Rectal smooth muscle tissue (tissue), 1 donor: Measurements from ENCODE around the gene PIGBOS1.
"Not testable (repeated sequence)": the region's sequence is repeated elsewhere in the genome, so short reads cannot be mapped to it uniquely, and the experiment has no call there.

Experiments used
- H3K27ac ChIP-seq: one replicate; pipeline ENCODE4 v1.7.0; 2013; ENCODE audit warnings: low read depth, low read length, inconsistent platforms
- H3K27me3 ChIP-seq: one replicate; pipeline ENCODE4 v1.7.0; 2013; ENCODE audit warnings: low read length; ENCODE audit not compliant: control insufficient read depth, insufficient read depth
- H3K36me3 ChIP-seq: one replicate; pipeline ENCODE4 v1.7.0; 2013; ENCODE audit warnings: low read length; ENCODE audit not compliant: control insufficient read depth, insufficient read depth
- H3K4me1 ChIP-seq: one replicate; pipeline ENCODE4 v1.7.0; 2013; ENCODE audit warnings: low read length; ENCODE audit not compliant: control insufficient read depth, insufficient read depth
- H3K4me3 ChIP-seq: one replicate; pipeline ENCODE4 v1.7.0; 2013; ENCODE audit warnings: low read length
- H3K9ac ChIP-seq: one replicate; pipeline ENCODE4 v1.7.0; 2013; ENCODE audit warnings: low read length

The PIGBOS1 gene

GRCh38 chr15:55289746-55290527, 29.0 kb downstream of the PIGBOS1 start, which contains the start of gene RAB27A:
Gene RAB27A (minus strand): TSS chr15:55289813. CDS start chr15:55234934, 54,879 bp downstream.
- Histone ChIP-seq H3K9ac (peak within 1 kb of the TSS; percentile 80), H3K4me1 (peaks cover 3% of the 10 kb centered on the region), H3K27me3 (no peaks in the 10 kb centered on the region), H3K36me3 (no peaks in the 10 kb centered on the region), H3K4me3 (peak within 1 kb of the TSS; percentile 86), H3K27ac (peak within 1 kb of the TSS; percentile 76)

DNA sequence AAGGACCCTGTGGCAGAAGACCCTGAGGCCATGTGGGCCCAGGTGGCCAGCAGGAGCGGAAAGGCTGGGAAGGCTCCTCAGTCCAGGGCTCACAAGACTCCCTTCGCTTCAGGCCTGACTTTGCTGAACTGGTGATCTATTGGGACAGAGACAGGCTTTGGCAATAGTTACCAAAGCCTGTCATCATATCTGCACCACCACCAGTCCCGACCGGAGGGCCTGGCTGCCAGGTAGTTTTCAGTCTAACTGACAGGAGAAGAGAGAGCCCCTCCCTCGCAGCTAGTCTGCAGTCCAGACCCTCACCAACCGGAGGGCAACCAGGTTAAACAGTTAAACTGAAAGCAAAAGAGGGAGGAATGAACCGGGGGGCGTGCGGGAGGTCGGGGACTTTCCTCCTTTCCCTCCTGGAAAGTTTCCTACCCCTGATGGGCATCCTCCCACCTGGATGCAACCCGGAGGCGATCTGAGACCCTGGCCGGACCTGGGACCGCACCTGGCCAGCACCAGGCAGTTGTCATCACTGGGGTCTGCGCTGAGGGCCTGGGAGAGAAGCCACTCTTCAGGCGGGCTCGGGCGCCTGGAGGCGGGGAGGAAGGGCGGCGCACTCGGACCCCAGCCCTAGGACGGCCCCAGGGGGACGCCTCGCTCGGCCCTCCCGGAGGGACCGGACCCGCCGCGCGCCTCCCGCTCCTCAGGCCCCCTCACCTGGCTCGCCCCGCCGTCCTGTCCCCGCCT, 29.7 kb downstream of the PIGBOS1 start:
- H3K36me3 ChIP-seq = no peaks in the 10 kb centered on the region
- peaks cover 3% of the 10 kb centered on the region for H3K4me1 ChIP-seq

GRCh38 chr15:55288006-55288717, 30.8 kb downstream of the PIGBOS1 start:
- no peak overlapping the region for H3K4me3 ChIP-seq
- H3K9ac ChIP-seq = no peak overlapping the region
- no peak overlapping the region for H3K27ac ChIP-seq
- H3K36me3 ChIP-seq = no peaks in the 10 kb centered on the region
- peaks cover 3% of the 10 kb centered on the region for H3K4me1 ChIP-seq
- no peaks in the 10 kb centered on the region for H3K27me3 ChIP-seq

More for the DNA sequence above, 29.7 kb downstream of the PIGBOS1 start:
- Histone ChIP-seq H3K27me3 (no peaks in the 10 kb centered on the region), H3K4me3 (peak overlapping the region; percentile 86), H3K9ac (peak overlapping the region; percentile 80), H3K27ac (peak overlapping the region; percentile 76)

DNA sequence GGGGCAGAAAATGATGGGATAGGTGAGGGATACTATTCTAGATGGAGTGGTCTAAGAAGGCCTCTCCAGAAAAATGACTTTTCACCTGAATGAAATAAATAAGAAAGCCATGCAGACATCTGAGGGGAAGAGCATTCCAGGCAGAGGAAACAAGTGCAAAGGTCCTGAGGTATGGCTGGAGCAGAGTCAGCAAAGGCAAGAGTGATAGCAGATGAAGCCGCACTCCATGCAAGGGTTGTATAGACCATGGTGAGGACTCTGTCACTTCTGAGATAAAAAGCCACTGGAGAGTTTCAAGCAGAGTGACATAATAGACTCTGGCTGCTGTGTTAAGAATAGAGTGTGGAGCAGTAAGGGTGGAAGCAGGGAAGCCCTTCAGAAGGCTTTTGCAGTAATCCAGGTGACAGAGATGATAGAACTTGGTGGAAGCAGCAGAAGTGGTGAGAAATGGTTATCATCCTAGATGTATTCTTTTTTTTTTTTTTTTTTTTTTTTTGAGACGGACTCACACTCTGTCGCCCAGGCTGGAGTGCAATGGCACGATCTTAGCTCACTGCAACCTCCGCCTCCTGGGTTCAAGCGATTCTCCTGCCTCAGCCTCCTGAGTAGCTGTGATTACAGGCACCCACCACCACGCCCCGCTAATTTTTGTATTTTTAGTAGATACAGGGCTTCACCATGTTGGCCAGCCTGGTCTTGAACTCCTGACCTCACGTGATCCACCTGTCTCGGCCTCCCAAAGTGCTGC, 32.3 kb downstream of the PIGBOS1 start:
- not testable (repeated sequence) for H3K9ac ChIP-seq, H3K27me3 ChIP-seq, H3K36me3 ChIP-seq, H3K27ac ChIP-seq, H3K4me1 ChIP-seq, H3K4me3 ChIP-seq

DNA sequence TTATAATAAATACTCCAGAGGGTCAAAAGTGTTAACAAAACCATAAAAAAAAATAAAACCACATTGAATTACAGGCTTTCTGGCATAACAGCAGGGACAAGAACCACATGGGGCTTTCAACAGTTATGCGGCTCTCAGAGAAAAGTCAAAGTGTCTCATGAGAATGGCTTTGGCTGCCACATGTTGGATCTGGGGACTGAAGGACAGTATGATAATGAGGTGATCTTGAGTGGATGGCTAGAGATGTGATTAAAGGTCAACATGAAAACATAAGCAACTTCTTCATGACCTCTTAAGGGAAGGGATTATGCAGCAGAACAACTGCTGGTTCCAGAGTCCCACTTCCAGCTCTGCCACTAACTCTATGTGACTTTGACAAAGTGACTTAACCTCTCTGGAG, 34.5 kb downstream of the PIGBOS1 start:
- Histone ChIP-seq H3K4me1 (no peaks in the 10 kb centered on the region), H3K27me3 (no peaks in the 10 kb centered on the region), H3K9ac (no peak overlapping the region), H3K36me3 (no peaks in the 10 kb centered on the region), H3K27ac (no peak overlapping the region), H3K4me3 (no peak overlapping the region)

GRCh38 chr15:55283379-55284147, 35.4 kb downstream of the PIGBOS1 start:
- H3K27me3 ChIP-seq = no peaks in the 10 kb centered on the region
- H3K36me3 ChIP-seq = no peaks in the 10 kb centered on the region
- H3K9ac ChIP-seq = no peak overlapping the region
- H3K27ac ChIP-seq = no peak overlapping the region
- H3K4me1 ChIP-seq = no peaks in the 10 kb centered on the region
- H3K4me3 ChIP-seq = no peak overlapping the region

- Histone ChIP-seq H3K4me3 (no peak overlapping the region), H3K27me3 (no peaks in the 10 kb centered on the region), H3K9ac (no peak overlapping the region), H3K36me3 (no peaks in the 10 kb centered on the region), H3K4me1 (no peaks in the 10 kb centered on the region), H3K27ac (no peak overlapping the region)
Observed at GRCh38 chr15:55282284-55282833, 36.6 kb downstream of the PIGBOS1 start.

- H3K4me3 ChIP-seq = no peak overlapping the region
- H3K4me1 ChIP-seq = no peaks in the 10 kb centered on the region
- H3K36me3 ChIP-seq = no peaks in the 10 kb centered on the region
- H3K9ac ChIP-seq = no peak overlapping the region
- no peak overlapping the region for H3K27ac ChIP-seq
- H3K27me3 ChIP-seq = no peaks in the 10 kb centered on the region
Observed at GRCh38 chr15:55281517-55282228, 37.2 kb downstream of the PIGBOS1 start.

GRCh38 chr15:55280589-55280988, 38.3 kb downstream of the PIGBOS1 start:
- not testable (repeated sequence) for H3K27ac ChIP-seq, H3K4me3 ChIP-seq, H3K9ac ChIP-seq, H3K36me3 ChIP-seq, H3K27me3 ChIP-seq, H3K4me1 ChIP-seq

DNA sequence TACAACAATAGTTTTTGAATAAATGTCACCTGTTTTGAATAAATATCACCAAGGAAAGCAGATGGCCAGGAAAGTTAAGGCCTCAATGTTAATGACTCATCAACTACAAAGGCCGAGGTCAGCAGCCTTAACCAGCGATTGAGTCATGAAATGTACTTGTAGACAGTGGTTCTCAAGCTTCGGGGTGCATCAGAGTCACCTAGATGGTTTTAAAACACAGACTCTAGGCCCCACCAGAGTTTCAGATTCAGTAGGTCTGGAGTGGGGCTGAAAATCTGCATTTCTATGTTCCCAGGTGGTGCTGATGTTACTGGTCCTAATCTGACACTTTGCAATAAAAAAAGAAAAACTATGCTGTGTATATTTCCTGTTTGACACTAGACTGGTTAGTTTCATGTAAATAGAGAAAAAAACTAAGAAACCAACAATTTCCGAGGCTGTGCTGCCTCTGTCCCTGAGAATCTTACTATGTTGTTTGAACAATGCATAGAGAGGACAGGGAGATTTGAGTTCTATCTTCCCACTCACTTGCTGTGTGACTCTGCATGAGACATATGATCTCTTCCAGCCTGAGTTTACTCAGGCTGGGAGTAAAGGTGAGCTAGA, 39.1 kb downstream of the PIGBOS1 start:
- Histone ChIP-seq H3K4me3 (no peak overlapping the region), H3K27ac (peak overlapping the region; percentile 18), H3K4me1 (no peaks in the 10 kb centered on the region), H3K27me3 (no peaks in the 10 kb centered on the region), H3K36me3 (no peaks in the 10 kb centered on the region), H3K9ac (no peak overlapping the region)
